Measurements from ENCODE around the gene PPFIBP1. TPM values are rescaled to one million over a fixed set of nuclear protein-coding genes. Genes with fewer than 3 reads are reported as not detected.

PPFIBP1 gene
- total RNA-seq, 1 experiment from 2014 or later: 88.6 TPM

DNA sequence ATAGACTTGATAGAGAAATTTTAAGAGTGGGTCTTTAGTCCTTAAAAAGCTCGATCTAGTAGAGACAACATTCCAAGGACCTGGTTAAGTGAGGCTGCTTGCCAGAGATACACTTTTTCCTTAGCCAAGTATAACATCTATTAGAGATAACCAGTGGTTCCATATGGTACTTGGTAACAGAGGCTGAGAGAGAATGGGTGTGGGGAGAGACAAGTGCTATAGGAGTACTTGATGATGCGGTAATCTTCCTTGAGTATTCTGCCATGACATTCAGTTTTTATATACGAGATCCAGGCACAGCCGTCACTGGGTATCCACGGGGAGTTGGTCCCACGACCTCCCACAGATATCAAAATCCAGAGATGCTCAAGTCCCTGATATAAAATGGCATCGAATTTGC, 94.8 kb downstream of the PPFIBP1 start:
- DNase-seq (ENCODE audit: low read depth, low spot score) (no peak), ATAC-seq (no peak)
- BruUV-seq (replicated peaks): no TSS peak
- no peaks in the 10 kb centered on the region for H3K27me3 ChIP-seq (ENCODE audit: control insufficient read depth, insufficient read depth, low read length)
- peak overlapping the region; percentile 66 for H3K27ac ChIP-seq (ENCODE audit: low read length)
- H3K4me3 ChIP-seq (ENCODE audit: low read depth in 2 of 2, low read length in 2 of 2): no peak overlapping the region
- H3K9me3 ChIP-seq (ENCODE audit: control insufficient read depth, insufficient read depth, low read depth, low read length): no peaks in the 10 kb centered on the region
- ChIA-PET POLR2A (interaction anchor here (0.6 kb wide), 2 partner anchors 69 to 91 kb away, joined by 3 to 6 read pairs; no protein-coding TSS in a partner anchor), CTCF (no interaction called here)
- H3K36me3 ChIP-seq (ENCODE audit: control insufficient read depth, insufficient read depth, low read length): no peaks in the 10 kb centered on the region
- in situ Hi-C loops (cut with HindIII; ENCODE audit: low pct_unique_long_range_greater_than_20kb, low sequenced_read_pairs) (no loop called here), intact Hi-C loops (cut with micrococcal nuclease; ENCODE audit: unreplicated experiment) (no loop called here)
- H3K4me1 ChIP-seq (ENCODE audit: control insufficient read depth, insufficient read depth, low read length): peaks cover 51% of the 10 kb centered on the region
- no peak for TF ChIP-seq SIN3A (IDR thresholded peaks at IDR 0.05; ENCODE audit: borderline replicate concordance, insufficient read depth, low read depth, low read length)
- TF ChIP-seq TCF7L2 (IDR thresholded peaks at IDR 0.05; ENCODE audit: low read depth, low read length): no peak
- TF ChIP-seq POLR2AphosphoS5 (IDR thresholded peaks at IDR 0.05; ENCODE audit: low read depth, low read length): no peak
- no peak for TF ChIP-seq REST (IDR thresholded peaks at IDR 0.05; ENCODE audit: insufficient read depth in 1 of 2, low read depth in 2 of 2, low read length in 1 of 2)
- TF ChIP-seq, protein P1, sequence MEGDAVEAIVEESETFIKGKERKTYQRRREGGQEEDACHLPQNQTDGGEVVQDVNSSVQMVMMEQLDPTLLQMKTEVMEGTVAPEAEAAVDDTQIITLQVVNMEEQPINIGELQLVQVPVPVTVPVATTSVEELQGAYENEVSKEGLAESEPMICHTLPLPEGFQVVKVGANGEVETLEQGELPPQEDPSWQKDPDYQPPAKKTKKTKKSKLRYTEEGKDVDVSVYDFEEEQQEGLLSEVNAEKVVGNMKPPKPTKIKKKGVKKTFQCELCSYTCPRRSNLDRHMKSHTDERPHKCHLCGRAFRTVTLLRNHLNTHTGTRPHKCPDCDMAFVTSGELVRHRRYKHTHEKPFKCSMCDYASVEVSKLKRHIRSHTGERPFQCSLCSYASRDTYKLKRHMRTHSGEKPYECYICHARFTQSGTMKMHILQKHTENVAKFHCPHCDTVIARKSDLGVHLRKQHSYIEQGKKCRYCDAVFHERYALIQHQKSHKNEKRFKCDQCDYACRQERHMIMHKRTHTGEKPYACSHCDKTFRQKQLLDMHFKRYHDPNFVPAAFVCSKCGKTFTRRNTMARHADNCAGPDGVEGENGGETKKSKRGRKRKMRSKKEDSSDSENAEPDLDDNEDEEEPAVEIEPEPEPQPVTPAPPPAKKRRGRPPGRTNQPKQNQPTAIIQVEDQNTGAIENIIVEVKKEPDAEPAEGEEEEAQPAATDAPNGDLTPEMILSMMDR (IDR thresholded peaks at IDR 0.05): no peak

DNA sequence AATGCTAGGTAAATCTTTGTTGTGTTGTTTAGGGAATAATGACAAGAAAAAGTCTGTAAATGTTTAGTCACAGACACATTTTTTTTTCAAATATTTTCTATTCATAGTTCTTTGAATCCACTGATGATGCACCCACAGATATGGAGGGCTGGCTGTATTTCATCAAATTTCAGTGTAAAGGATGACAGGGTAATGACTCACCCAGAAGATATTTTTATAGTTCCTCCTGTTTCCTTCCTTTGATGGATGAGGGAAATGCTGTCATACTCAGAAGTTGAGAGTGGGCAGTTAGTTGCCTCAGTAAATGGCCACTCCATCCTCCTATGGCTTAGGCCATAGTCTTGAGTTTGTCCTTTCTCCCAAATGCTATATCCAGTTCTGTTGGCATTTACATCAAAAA, 95.3 kb downstream of the PPFIBP1 start:
- intact Hi-C loops (cut with micrococcal nuclease; ENCODE audit: unreplicated experiment): no loop called here

More for the DNA sequence above, 95.3 kb downstream of the PPFIBP1 start:
- in situ Hi-C loops (cut with HindIII; ENCODE audit: low pct_unique_long_range_greater_than_20kb, low sequenced_read_pairs): no loop called here
- Histone ChIP-seq H3K9me3 (ENCODE audit: control insufficient read depth, insufficient read depth, low read depth, low read length) (no peaks in the 10 kb centered on the region), H3K27me3 (ENCODE audit: control insufficient read depth, insufficient read depth, low read length) (no peaks in the 10 kb centered on the region), H3K4me1 (ENCODE audit: control insufficient read depth, insufficient read depth, low read length) (peaks cover 53% of the 10 kb centered on the region), H3K36me3 (ENCODE audit: control insufficient read depth, insufficient read depth, low read length) (no peaks in the 10 kb centered on the region), H3K27ac (ENCODE audit: low read length) (peak overlapping the region; percentile 66), H3K4me3 (ENCODE audit: low read depth in 2 of 2, low read length in 2 of 2) (no peak overlapping the region)
- no TSS peak for BruUV-seq (replicated peaks)
- ChIA-PET CTCF (no interaction called here), POLR2A (interaction anchor here (0.6 kb wide), 2 partner anchors 70 to 92 kb away, joined by 3 to 6 read pairs; no protein-coding TSS in a partner anchor)
- TF ChIP-seq REST (IDR thresholded peaks at IDR 0.05; ENCODE audit: insufficient read depth in 1 of 2, low read depth in 2 of 2, low read length in 1 of 2) (no peak), TCF7L2 (IDR thresholded peaks at IDR 0.05; ENCODE audit: low read depth, low read length) (0 out of 2 replicates have a peak, but pooled peaks have one; percentile 37)
- ATAC-seq (peak; percentile 83), DNase-seq (ENCODE audit: low read depth, low spot score) (peak; percentile 95)
